Cerebellar nuclear complex (tissue), 1 donor: ENCODE measurements around the gene LY6G5B.
A peak's percentile ranks its signal among the peaks of the same experiment; 100 is the strongest.

ENCODE experiments used
- DNase-seq, 2 experiments: peaks; one replicate each; lab custom pipeline; 2025; lab: John Stamatoyannopoulos, UW

The LY6G5B gene, protein sequence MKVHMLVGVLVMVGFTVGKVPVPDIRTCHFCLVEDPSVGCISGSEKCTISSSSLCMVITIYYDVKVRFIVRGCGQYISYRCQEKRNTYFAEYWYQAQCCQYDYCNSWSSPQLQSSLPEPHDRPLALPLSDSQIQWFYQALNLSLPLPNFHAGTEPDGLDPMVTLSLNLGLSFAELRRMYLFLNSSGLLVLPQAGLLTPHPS

DNA sequence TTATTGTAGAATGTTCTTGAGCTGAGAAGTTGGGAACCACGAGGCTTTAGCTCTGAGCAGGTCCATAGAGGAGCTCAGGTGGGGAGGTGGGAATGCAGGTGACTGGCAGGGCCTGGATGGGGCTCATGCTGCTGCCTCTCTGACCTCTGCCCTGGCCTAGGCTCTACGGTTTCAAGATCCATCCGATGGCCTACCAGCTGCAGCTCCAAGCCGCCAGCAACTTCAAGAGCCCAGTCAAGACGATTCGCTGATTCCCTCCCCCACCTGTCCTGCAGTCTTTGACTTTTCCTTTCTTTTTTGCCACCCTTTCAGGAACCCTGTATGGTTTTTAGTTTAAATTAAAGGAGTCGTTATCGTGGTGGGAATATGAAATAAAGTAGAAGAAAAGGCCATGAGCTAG is at the start of gene LY6G5B:
LY6G5B (plus strand) TSS at position 301 of the 400 bp plus-strand sequence. CDS start 975 bp downstream, outside the sequence.
- no peak for DNase-seq

GRCh38 chr6:31620586-31621319 is 49.0 kb upstream of the LY6G5B start, which contains the start of gene PRRC2A:
Gene PRRC2A (plus strand): TSS chr6:31620715. CDS start chr6:31622790, 2,075 bp downstream.
- DNase-seq = no peak

DNA sequence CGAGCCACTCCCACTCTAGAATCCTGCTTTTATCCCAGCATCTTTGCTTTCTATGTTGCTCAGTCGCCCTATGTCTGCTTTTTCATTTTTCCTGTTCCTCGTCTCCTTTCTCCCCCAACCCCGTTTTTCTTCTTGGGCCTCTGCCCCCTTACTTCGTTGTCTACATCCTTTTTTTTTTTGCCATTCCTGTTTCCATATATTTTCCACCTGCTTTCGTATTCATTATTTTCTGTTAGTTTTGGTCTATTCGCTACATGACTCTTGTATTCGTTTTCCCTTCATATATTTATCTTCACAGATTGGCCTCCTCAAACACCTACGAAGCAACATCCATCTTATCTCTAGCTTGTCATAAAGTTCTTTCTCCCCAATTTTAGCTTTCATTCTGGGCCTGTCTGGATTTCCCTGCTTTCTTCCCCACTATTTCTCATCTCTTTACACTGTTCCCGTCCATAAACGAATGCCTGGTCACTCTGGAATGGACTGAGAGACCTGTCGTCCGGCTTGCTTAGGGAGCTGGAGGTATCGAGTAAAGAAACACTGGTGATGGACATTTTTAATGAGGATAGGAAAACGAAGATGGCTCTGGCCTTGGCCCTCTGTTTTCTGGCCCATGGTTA is 48.3 kb upstream of the LY6G5B start:
- DNase-seq = peak in 1 of 2 experiments; percentile 3

- DNase-seq = no peak
Observed at GRCh38 chr6:31621991-31622390, 47.8 kb upstream of the LY6G5B start.

DNA sequence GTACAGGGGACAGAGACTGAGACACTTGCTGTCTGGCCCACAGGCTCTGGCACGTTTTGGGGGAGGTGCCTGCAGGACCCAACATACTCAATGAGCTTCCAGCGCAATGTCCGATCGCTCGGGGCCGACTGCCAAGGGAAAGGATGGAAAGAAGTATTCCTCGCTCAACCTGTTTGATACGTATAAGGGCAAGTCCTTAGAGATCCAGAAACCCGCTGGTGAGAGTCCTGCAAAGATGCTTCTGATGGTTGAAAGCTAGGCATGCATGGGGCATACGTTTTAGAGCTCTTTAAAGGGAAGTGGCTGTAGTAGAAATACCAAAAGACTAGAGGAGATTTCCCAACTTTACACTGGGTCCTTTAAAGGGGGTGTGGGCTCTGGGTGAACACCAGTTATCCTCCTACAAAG is 47.1 kb upstream of the LY6G5B start:
- no peak for DNase-seq

DNA sequence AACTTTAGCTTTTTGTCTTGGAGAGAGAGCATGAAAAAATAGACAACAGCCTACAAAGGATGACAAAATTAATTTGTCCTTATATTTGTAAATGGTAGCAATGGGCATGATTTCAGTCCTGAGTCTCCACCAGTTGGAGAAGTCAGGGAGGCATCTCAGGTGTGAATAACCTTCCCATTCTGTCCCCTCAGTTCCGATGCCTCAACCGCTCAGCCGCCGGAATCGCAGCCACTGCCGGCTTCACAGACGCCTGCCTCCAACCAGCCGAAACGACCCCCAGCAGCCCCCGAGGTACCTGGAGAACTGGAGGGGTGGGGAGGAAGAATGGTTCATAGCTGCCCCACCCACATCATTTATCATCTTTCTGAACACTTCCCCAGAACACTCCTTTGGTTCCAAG is 45.7 kb upstream of the LY6G5B start:
- DNase-seq = no peak

DNA sequence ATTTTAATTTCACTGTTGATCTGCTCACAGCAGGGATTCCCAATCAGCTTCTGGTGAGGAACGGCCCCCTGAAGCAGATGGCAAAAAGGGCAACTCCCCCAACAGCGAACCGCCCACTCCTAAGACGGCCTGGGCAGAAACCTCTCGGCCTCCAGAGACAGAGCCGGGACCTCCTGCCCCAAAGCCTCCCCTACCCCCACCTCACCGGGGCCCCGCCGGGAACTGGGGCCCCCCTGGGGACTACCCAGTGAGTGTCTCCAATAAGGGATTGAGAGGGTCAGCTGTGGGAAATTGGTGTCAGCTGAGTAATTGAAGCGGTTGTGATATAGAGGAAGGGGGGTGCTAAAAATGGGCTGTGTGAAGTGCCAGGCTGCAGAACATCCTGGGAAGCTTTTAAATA is 42.8 kb upstream of the LY6G5B start:
- no peak for DNase-seq

DNA sequence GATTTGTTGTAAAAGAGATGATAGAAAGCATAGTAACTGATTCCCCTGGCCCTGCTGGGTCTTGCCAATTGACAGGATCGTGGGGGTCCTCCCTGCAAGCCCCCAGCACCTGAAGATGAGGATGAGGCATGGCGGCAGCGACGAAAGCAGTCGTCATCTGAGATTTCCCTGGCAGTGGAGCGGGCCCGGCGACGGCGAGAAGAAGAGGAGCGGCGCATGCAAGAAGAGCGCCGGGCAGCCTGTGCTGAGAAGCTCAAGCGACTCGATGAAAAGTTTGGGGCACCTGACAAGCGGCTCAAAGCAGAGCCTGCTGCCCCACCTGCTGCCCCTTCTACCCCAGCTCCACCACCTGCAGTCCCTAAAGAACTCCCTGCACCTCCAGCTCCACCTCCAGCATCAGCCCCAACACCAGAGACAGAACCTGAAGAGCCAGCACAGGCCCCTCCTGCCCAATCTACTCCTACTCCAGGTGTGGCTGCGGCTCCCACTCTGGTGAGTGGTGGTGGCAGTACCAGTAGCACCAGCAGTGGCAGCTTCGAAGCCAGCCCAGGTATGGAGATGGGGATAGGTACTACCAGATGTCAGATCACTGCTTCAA is 42.0 kb upstream of the LY6G5B start:
- no peak for DNase-seq

DNA sequence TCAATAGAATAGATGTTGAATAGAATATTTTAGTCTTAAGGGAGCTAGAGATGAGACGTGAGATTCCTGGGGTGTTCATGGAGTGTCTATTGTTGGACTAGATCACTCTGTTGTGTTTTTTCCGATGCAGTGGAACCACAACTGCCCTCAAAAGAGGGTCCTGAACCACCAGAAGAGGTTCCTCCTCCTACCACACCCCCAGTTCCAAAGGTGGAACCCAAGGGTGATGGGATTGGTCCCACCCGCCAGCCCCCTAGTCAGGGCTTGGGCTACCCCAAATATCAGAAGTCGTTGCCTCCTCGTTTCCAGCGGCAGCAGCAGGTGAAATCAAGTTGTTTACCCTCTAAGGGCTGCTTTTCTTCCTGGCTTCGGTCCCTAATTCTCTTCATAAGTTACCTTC is 40.8 kb upstream of the LY6G5B start:
- no peak for DNase-seq

DNA sequence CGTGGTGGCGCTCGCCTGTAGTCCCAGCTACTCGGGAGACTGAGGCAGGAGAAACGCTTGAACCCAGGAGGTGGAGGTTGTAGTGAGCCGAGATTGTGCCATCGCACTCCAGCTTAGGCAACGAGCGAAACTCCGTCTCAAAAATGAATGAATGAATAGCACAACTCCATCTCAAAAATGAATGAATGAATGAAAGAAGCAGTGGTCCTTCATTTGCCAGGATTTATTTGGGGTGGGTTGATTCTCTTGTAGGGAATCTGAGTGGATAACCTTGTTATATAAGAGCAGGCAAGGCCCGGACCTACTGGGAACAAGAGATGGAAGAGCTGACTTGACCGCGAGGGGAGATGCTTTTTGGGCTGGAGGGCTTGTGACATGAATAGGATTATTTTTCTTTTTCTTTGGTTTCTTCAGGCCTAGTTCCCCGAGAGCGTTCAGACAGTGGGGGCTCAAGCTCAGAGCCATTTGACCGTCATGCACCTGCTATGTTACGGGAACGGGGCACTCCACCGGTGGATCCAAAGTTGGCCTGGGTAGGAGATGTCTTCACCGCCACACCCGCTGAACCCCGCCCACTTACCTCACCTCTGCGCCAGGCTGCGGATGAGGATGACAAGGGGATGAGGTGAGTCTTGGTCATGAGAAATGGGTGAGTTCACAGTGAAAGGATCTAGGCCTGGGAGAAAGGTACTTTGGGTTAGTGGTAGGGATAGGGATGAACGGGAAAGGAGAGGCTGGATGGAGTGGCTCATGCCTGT is 39.4 kb upstream of the LY6G5B start:
- DNase-seq = no peak

GRCh38 chr6:31631209-31631608 is 38.6 kb upstream of the LY6G5B start:
- DNase-seq = no peak

DNA sequence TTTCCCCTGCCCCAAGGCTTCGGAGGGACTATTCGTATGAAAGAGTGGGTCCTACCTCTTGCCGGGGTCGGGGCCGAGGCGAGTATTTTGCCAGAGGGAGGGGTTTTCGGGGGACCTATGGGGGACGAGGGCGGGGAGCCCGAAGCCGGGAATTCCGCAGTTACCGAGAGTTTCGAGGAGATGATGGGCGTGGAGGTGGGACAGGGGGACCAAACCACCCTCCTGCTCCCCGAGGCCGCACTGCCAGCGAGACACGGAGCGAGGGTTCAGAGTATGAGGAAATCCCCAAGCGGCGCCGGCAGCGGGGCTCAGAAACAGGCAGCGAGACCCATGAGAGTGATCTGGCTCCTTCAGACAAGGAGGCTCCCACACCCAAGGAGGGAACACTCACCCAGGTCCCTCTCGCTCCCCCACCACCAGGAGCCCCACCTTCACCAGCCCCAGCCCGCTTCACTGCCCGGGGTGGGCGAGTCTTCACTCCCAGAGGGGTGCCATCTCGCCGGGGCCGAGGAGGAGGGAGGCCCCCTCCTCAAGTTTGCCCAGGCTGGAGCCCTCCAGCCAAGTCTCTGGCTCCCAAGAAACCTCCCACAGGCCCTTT is 38.0 kb upstream of the LY6G5B start:
- no peak for DNase-seq

DNA sequence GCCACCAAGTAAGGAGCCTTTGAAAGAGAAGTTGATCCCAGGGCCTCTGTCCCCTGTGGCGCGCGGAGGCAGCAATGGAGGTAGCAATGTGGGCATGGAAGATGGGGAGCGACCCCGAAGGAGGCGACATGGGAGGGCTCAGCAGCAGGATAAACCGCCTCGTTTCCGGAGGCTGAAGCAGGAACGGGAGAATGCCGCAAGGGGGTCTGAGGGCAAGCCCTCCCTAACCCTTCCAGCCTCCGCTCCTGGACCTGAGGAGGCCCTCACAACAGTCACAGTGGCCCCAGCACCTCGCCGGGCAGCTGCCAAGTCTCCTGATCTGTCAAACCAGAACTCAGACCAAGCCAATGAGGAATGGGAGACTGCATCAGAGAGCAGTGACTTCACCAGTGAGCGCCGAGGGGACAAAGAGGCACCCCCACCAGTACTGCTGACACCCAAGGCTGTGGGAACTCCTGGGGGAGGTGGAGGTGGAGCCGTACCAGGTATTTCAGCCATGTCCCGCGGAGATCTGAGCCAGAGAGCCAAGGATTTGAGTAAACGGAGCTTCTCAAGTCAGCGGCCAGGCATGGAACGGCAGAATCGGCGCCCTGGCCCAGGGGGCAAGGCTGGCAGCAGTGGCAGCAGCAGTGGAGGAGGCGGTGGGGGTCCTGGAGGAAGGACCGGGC is 37.4 kb upstream of the LY6G5B start:
- no peak for DNase-seq

DNA sequence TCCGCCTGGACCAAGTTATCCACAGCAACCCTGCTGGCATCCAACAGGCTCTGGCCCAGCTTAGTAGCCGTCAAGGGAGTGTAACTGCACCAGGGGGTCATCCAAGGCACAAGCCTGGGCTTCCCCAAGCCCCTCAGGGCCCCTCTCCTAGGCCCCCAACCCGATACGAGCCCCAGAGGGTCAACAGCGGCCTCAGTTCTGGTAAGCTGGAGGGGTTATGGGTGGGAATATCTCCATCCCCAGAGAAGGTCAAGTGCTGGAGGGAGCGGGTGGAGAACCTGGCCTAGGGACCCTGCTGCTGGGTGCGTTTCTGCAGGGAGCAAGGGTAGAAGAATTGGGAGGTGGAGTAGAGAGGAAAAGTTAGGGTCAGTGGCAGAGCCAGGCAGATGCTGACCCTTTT is 36.3 kb upstream of the LY6G5B start:
- no peak for DNase-seq

GRCh38 chr6:31634131-31634530 is 35.6 kb upstream of the LY6G5B start:
- no peak for DNase-seq

DNA sequence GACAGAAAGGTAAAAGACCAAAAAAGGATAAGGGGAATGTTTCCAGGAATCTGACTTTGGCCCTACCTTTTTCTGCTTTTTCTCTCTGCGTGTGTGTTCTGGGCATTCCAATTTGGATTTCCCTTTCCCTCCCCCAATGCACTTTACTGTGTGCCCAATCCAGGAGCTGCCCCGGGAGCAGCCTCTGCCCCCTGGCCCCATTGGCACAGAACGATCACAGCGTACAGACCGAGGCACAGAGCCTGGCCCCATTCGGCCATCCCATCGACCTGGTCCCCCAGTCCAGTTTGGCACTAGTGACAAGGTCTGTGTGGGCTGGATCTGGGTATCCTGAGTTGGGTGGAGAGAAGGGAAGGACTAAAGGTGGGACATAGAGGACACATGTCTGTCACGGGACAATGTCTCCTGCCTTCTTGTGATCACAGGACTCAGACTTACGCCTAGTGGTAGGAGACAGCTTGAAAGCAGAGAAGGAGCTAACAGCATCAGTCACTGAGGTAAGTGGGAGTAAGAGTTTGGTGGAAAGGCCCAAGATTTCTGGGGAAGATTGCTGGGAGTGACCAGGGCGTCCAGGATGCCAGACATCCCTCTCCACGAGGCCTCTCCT is 34.7 kb upstream of the LY6G5B start:
- no peak for DNase-seq

GRCh38 chr6:31636698-31637596 is 32.8 kb upstream of the LY6G5B start:
- DNase-seq = no peak

GRCh38 chr6:31639043-31639442 is 30.7 kb upstream of the LY6G5B start:
- no peak for DNase-seq

- DNase-seq = no peak
Observed at GRCh38 chr6:31639449-31639861, 30.3 kb upstream of the LY6G5B start.

DNA sequence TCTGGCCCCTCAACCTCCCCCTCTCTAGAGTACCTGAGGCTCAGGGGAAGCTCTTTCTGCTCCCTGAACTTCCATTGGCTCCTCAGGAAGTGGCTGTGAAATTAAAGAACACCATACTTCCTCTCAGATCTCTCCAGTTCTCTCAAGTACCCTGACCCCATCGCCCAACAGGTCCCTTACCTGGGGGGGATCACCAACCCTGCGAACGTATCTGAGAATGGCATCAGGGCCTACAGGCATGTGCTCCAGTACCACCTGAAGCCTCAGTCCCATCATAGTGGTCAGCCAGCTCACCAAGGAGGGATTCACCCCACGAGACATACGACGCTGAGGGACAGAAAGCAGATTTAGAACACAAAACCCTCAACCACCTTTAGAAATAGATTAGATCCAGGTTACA is 29.2 kb upstream of the LY6G5B start:
- DNase-seq = no peak
